Measurements from ENCODE around the gene CCDC127.

CCDC127 gene

DNA sequence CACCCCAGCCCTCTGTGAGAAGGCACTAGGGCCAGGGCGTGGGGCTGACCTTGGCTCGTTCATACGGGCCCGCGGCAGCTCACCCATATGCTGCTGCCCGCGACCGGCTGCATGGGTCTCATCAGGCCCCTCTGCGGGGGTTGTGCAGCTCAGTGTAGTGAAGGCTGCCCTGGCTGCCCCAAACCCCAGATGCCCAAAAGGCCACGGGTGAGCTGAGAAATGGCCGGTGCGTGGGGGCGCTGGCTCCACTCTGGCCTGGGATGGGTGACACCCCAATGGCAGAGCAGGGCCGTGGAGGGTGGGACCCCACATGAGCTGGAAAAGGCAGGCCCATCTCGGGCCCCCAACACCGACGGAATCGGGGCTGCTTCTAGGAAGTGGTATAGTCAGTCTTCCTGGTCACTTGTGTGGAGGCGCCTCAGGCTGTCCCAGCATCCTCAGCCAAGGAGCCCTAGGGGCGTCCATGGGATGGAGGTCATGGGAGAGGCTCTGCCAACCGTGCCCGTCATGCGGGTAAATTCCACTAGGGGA is 46.1 kb downstream of the CCDC127 start:
- TF ChIP-seq CTCF (IDR thresholded peaks at IDR 0.05; ENCODE audit: extremely low read depth, missing control alignments), result no peak
- DNase-seq (ENCODE audit: low spot score), result no peak

GRCh38 chr5:170971-171800 is 46.8 kb downstream of the CCDC127 start:
- no peak for TF ChIP-seq CTCF (IDR thresholded peaks at IDR 0.05; ENCODE audit: extremely low read depth, missing control alignments)
- DNase-seq (ENCODE audit: low spot score), result no peak

DNA sequence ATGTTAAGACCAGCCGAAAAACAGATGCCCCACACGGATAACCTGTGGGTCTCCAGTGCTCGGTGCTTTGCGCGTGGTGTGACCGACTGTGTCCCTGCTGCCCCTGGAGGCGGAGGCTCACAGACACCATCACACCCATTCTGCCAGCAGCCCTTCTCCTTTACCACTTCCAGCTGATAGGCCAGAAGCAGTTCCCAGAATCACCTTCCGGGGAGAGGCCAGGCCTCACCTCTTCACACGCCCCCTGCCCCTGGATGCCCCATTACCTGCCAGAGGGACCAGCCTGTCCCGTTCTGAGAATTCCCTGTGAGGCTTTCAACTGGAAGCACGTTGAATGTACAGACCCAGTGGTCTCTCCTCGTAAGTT is 48.2 kb downstream of the CCDC127 start:
- no peak for DNase-seq (ENCODE audit: low spot score)
- TF ChIP-seq CTCF (IDR thresholded peaks at IDR 0.05; ENCODE audit: extremely low read depth, missing control alignments), result no peak

- no peak for TF ChIP-seq CTCF (IDR thresholded peaks at IDR 0.05; ENCODE audit: extremely low read depth, missing control alignments)
- no peak for DNase-seq (ENCODE audit: low spot score)
Observed at GRCh38 chr5:169071-169727, 48.8 kb downstream of the CCDC127 start.

GRCh38 chr5:167982-168660 is 49.8 kb downstream of the CCDC127 start:
- TF ChIP-seq CTCF (IDR thresholded peaks at IDR 0.05; ENCODE audit: extremely low read depth, missing control alignments), result no peak
- DNase-seq (ENCODE audit: low spot score), result no peak

- no peak for TF ChIP-seq CTCF (IDR thresholded peaks at IDR 0.05; ENCODE audit: extremely low read depth, missing control alignments)
- no peak for DNase-seq (ENCODE audit: low spot score)
Observed at GRCh38 chr5:167511-167910, 50.4 kb downstream of the CCDC127 start.

All from GM20000 (cell line).